ENCODE results near the gene MAGEA4.
"Not testable (repeated sequence)": the region's sequence is repeated elsewhere in the genome, so short reads cannot be mapped to it uniquely, and the experiment has no call there.

DNA sequence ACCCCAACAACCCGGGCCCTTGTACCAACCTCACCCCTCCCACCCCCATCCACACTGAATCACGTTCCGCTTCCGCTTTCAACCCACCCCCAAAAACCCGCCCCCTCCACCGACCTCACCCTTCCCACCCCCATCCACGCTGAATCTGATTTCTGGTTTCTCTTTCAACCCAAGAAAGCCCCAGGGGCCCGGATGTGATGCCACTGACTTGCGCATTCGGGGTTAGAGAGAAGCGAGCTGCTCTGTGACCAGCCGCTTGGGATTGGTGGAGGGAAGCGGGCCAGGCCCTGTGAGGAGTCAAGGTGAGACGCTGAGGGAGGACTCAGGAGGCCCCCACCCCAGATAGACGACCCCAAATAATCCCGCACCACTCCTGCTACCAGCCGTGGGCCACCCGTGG, 6.0 kb downstream of the MAGEA4 start:
- TF ChIP-seq, protein P1, sequence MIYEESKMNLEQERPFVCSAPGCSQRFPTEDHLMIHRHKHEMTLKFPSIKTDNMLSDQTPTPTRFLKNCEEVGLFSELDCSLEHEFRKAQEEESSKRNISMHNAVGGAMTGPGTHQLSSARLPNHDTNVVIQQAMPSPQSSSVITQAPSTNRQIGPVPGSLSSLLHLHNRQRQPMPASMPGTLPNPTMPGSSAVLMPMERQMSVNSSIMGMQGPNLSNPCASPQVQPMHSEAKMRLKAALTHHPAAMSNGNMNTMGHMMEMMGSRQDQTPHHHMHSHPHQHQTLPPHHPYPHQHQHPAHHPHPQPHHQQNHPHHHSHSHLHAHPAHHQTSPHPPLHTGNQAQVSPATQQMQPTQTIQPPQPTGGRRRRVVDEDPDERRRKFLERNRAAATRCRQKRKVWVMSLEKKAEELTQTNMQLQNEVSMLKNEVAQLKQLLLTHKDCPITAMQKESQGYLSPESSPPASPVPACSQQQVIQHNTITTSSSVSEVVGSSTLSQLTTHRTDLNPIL (CRISPR knock-in tag; IDR thresholded peaks at IDR 0.05; ENCODE audit: low read depth) = not testable (repeated sequence)
- TF ChIP-seq CSDC2 (CRISPR knock-in tag; IDR thresholded peaks at IDR 0.05); ARNTL (CRISPR knock-in tag; IDR thresholded peaks at IDR 0.05; ENCODE audit: borderline replicate concordance, low read depth); PPARA (CRISPR knock-in tag; IDR thresholded peaks at IDR 0.05; ENCODE audit: borderline replicate concordance); ZNF8 (CRISPR knock-in tag; IDR thresholded peaks at IDR 0.05); ZNF565 (CRISPR knock-in tag; conservative IDR thresholded peaks at IDR 0.05; ENCODE audit: low read depth); OSR1 (CRISPR knock-in tag; IDR thresholded peaks at IDR 0.05); ZFP30 (CRISPR knock-in tag; IDR thresholded peaks at IDR 0.05); TCF4 (CRISPR knock-in tag; IDR thresholded peaks at IDR 0.05; ENCODE audit: borderline replicate concordance); ZFP3 (CRISPR knock-in tag; IDR thresholded peaks at IDR 0.05); RARB (CRISPR knock-in tag; IDR thresholded peaks at IDR 0.05): not testable (repeated sequence)
- TF ChIP-seq, protein P2, sequence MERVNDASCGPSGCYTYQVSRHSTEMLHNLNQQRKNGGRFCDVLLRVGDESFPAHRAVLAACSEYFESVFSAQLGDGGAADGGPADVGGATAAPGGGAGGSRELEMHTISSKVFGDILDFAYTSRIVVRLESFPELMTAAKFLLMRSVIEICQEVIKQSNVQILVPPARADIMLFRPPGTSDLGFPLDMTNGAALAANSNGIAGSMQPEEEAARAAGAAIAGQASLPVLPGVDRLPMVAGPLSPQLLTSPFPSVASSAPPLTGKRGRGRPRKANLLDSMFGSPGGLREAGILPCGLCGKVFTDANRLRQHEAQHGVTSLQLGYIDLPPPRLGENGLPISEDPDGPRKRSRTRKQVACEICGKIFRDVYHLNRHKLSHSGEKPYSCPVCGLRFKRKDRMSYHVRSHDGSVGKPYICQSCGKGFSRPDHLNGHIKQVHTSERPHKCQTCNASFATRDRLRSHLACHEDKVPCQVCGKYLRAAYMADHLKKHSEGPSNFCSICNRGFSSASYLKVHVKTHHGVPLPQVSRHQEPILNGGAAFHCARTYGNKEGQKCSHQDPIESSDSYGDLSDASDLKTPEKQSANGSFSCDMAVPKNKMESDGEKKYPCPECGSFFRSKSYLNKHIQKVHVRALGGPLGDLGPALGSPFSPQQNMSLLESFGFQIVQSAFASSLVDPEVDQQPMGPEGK (CRISPR knock-in tag; IDR thresholded peaks at IDR 0.05; ENCODE audit: borderline replicate concordance) = not testable (repeated sequence)
- TF ChIP-seq, protein P3, sequence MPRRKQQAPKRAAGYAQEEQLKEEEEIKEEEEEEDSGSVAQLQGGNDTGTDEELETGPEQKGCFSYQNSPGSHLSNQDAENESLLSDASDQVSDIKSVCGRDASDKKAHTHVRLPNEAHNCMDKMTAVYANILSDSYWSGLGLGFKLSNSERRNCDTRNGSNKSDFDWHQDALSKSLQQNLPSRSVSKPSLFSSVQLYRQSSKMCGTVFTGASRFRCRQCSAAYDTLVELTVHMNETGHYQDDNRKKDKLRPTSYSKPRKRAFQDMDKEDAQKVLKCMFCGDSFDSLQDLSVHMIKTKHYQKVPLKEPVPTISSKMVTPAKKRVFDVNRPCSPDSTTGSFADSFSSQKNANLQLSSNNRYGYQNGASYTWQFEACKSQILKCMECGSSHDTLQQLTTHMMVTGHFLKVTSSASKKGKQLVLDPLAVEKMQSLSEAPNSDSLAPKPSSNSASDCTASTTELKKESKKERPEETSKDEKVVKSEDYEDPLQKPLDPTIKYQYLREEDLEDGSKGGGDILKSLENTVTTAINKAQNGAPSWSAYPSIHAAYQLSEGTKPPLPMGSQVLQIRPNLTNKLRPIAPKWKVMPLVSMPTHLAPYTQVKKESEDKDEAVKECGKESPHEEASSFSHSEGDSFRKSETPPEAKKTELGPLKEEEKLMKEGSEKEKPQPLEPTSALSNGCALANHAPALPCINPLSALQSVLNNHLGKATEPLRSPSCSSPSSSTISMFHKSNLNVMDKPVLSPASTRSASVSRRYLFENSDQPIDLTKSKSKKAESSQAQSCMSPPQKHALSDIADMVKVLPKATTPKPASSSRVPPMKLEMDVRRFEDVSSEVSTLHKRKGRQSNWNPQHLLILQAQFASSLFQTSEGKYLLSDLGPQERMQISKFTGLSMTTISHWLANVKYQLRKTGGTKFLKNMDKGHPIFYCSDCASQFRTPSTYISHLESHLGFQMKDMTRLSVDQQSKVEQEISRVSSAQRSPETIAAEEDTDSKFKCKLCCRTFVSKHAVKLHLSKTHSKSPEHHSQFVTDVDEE (CRISPR knock-in tag; IDR thresholded peaks at IDR 0.05) = not testable (repeated sequence)
- TF ChIP-seq, protein P4, sequence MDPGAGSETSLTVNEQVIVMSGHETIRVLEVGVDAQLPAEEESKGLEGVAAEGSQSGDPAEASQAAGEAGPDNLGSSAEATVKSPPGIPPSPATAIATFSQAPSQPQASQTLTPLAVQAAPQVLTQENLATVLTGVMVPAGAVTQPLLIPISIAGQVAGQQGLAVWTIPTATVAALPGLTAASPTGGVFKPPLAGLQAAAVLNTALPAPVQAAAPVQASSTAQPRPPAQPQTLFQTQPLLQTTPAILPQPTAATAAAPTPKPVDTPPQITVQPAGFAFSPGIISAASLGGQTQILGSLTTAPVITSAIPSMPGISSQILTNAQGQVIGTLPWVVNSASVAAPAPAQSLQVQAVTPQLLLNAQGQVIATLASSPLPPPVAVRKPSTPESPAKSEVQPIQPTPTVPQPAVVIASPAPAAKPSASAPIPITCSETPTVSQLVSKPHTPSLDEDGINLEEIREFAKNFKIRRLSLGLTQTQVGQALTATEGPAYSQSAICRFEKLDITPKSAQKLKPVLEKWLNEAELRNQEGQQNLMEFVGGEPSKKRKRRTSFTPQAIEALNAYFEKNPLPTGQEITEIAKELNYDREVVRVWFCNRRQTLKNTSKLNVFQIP (CRISPR knock-in tag; IDR thresholded peaks at IDR 0.05; ENCODE audit: borderline replicate concordance, low read depth) = not testable (repeated sequence)

Data from SK-N-SH treated with all-trans-retinoic acid at 6 μM for 48 hours (cell line).